Heart left ventricle (tissue), 13 donors: ENCODE measurements around the gene SLC38A10.

Experiments used
- POLR2A ChIP-seq, 2 donors: fragments of 450-650 bp; IDR thresholded peaks; one replicate each; pipeline ENCODE4 v1.6.1; 2017; ENCODE audit warnings: antibody characterized with exemption in 2 of 2, mild to moderate bottlenecking in 2 of 2, moderate library complexity in 2 of 2
- TF ChIP-seq, protein P1 (sequence below), 12 donors: fragments of 200-600 bp; sonication (generic) in 4 of 12; IDR thresholded peaks; one replicate each; pipeline versions ENCODE4 v1.5.0 to v1.8.0; 2018 to 2022; ENCODE audit warnings: antibody characterized with exemption in 12 of 12, mild to moderate bottlenecking in 5 of 12
- donor health status: ischemic (EF 13 %, LVEDD 7.1; RV severe dilation, severe dysfunction).
- donor health status: DM: no; HTN: yes; CAD: no.
- donor health status: DM: no; HTN: no; CAD: no.
- donor health status: ischemic (EF 25% LVEDD 6.9; RV normal size, moderate dysfunction).
- donor health status: ischemic (EF 25% LVEDD 5.7; RV mildly dilated, moderate dysfunction).
- donor health status: ischemic (EF 35%, LVEDD 5.7; RV mildly dilated, moderate dysfunction).
- donor health status: nonischemic (EF 11% LVEDD 7.7; RV severe dilation, severe dysfunction).
- donor health status: DM: yes; HTN: yes; CAD: no.
- donor health status: PGD.
- donor health status: ischemic (EF 29% LVEDD 5.4; RV normal size, mild dysfunction).
- donor health status: nonischemic (EF 23%, LVEDD 6.1; RV moderate dilation, normal function).

DNA sequence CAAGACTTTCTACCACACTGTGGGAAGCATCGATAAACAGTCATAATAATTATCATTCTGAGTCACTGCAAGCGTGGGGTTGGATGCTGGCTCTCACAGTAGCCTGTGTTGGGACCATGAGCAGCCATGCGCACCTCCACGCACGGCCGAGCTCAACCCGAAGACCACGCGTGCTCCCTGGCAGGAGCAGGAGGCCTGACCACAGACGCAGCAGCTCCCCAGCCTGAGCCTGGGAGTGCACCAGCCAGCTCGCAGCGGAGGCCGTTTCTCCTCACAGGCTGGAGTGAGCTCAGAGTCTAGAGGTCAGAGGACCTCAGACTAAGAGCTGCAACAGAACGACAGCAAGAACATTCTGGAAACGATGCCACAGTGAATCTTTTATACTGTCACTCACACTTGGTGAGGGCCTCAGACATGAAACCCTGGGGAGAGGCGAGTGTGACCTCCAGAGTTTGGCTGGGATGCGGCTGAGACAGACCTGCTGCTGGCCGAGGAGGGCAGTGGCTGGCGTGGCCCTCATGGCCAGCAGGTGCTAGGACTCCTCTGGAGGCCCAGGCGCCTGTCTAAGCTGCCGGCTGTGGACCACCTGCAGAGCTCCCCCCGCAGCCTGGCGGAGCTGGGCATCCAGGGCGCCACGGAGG lies 50.0 kb downstream of the SLC38A10 start:
- TF ChIP-seq, protein P1, sequence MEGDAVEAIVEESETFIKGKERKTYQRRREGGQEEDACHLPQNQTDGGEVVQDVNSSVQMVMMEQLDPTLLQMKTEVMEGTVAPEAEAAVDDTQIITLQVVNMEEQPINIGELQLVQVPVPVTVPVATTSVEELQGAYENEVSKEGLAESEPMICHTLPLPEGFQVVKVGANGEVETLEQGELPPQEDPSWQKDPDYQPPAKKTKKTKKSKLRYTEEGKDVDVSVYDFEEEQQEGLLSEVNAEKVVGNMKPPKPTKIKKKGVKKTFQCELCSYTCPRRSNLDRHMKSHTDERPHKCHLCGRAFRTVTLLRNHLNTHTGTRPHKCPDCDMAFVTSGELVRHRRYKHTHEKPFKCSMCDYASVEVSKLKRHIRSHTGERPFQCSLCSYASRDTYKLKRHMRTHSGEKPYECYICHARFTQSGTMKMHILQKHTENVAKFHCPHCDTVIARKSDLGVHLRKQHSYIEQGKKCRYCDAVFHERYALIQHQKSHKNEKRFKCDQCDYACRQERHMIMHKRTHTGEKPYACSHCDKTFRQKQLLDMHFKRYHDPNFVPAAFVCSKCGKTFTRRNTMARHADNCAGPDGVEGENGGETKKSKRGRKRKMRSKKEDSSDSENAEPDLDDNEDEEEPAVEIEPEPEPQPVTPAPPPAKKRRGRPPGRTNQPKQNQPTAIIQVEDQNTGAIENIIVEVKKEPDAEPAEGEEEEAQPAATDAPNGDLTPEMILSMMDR (IDR thresholded peaks at IDR 0.05): no peak
- TF ChIP-seq POLR2A (IDR thresholded peaks at IDR 0.05): no peak
